NCI-H146 treated with DMSO at 0.1 percent for 48 hours (cell line): ENCODE data around the gene POU3F1.

Experiments
- DNase-seq: peaks from one replicate; lab custom pipeline; 2025; ENCODE audit not compliant: unreplicated experiment; lab: John Stamatoyannopoulos, UW

The POU3F1 gene

DNA sequence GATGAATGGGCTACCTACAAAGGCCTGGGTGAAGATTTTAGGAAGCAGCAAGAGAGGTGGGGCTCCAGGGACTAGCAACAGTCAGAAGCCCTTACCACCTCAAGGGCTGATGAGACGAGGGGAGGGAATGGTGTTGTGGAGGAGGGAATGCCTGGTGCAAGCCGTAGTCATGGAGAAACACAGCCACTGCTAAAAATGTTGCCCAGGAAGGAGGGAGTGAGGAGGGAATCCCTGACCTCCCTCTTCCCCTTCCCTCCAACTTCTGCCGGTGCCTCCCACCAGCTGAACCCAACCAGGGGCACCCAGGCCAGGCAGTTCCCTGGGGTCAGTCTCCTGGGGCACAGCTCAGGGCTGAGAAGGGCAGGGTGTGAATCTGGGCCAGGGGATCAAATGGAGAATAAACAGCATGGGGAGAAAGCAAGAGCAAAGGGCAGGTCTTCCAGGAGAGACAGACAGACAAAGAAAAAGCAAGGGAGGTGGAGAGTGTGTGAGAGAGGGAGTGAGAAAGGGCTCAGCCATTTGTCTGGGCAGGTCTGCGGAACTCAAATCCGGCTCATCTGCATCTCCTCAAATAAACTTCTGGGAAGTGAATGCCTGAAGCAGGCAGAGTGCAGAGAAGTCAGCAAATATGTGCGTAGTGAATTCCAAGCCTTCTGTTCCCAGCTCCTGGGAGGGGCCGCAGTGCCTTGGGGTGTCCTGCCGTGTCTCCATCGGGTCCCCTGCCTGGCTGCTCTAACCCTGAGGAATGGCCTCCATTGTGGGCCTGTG, 27.1 kb upstream of the POU3F1 start:
- DNase-seq, result no peak

DNA sequence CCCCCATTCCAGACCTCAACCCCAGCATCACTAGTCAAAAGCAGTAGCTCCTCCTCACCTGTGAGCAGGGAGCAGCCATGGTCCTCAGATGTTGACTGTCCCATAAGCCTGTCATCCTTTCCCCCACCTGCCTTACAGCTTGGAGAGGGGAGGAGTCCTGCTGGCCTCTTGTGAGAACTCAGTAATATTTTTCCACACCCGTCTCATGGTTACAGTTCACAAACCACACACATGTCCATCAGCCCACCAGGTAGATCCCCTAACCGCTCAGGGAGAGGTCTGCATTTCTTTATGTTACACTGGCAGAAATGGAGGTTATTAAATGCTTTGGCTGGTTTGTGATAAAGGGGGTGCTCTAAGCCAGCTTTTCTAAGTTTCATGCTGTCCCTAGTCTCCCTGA, 26.3 kb upstream of the POU3F1 start:
- no peak for DNase-seq

DNA sequence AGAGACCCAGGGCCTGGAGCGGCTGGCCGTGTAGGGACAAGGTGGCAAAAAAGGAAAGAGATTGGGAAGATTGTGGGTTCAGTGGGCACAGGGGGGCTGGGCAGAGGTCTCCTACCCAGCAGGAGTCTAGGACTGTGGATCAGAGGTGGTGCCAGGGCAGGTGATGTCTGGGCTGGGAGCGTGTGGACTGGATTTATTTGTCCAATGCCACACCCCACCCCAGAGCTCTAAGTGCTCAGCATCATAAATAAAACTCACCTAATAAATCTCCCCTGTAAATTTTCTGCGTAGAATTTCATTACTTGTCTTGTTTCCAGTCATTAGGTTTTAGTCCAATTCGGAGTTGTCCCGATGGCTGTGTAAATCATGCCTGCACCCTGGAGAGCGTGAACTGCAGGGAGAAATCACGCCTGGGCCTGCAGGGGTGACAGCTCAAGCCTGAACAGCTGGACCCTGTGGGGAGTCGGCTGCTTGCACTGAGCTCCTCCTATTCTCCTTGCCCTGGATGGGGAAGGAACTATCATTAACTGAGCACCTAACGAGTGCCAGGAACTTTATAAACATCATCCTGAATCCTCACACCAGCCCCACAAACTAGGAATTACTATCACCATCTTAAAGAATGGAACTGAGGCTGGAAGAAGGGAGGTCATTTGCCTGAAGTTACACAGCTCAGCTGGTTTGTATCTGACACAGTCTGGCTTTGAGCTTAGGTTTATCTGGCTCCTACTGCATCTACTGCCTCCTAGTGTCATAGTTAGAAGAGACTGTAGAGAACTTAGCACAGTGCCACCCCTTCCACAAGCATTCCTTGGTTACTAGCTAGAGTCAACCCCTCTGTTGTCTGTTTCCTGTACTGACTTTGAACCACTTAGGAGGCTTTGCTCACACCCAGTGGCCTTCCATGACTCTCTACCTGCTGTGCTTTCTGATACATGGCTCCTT, 25.0 kb upstream of the POU3F1 start:
- no peak for DNase-seq

DNA sequence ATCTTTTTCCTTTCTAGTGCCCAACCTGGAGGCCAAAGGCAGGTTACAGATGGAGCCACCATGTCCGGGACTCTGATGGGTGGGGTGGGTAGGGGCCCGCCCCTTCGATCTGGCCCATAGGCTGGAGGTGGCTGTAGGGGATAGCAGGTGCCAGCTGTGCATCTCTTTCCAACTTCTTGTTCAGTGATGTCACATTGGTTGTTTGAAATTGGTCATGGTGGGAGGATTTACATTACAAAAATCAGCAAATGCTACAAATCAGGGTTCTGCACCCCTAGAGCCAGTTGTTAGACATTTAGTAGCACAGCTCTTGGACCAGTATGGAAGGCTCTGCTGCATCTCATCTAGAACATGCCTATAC, 22.4 kb upstream of the POU3F1 start:
- no peak for DNase-seq

DNA sequence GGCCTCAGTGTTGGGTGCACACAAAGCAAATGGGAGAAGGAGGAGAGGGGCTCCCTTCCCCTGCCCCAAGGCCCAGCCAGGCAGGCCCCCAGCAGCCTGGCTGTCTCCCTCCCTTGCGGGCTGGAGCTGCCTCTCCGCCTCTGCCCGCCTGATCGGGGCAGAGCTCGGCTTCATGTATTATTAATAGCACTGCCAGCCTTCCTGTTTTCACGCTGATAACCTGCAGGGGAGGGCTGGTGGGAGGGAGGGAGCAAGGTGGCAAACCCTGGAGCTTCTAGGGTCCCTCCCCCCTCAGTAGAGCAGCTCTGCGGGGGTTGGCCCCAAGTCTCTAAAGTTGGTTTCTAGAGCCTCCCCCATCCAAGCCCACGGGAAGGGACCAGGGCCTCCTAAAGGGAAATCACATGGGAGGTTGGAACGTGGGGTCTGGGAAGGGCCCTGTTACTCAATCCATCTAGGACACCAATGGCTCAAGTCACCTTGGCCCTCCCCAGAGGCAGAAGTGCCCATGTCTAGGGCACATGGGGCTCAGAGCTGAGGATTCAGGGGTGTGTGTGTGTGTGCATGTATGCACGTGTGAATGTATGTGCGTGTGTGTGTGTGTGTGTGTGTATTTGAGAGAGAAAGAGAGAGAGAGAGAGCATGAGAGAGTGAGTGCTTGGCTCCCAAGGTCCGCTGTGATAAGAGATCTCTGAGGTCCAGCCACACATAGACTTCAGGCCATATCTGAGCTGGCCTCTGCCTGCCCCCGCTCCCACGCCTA, 21.8 kb upstream of the POU3F1 start:
- DNase-seq, result no peak

DNA sequence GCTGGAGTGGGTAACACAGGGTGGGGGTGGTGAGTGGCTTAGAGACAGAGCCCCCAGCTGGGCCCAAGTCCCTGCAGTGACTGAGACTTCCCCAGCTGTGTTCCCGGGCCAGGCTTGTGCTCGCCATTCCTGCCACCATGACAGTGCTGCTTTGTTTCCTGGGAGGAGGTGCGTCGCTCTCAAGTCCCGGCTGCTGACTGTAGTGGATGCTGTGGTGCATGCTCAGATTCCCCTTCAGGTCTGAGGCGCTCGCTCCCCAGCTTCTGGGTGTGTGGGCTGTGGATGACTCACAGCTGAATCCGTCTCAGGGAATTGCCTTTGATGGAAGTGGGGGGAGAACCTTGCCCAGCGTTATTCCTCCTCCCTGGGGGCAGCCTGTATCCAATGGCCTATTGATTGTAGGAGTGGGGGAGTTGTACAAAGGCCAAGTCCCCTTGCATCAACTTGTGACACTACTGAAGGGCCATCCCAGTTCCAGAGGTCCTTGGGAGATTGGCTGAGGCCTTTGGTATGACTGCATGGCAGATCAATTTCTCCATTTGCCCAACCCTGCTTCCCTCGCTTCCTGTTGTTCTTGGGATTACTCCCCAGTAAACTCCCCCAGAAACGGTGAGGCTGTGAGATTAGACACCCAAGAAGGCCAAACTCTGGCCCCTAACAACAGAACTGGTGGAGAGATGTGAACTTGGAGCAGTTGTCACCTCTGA, 17.8 kb upstream of the POU3F1 start:
- DNase-seq, result no peak

DNA sequence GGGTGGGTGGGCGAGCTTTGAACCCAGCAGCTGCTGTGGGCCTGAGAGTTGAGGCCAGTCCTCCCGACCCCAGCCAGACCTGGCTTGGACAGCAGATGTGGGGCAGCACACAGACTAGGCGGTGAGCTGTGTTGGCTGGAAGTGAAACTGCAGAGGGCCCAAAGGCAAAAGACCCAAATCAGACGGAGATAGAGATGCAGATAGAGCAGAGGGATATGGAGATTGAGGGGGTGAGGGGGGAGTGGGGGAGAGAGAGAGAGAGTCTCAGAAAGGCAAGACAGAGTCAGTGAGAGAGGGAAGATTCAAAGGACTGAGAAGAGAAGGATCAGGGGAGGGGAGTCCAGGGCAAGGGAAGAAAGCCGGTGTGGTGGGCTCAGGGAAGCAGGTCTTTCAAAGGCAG, 17.0 kb upstream of the POU3F1 start:
- DNase-seq, result no peak

DNA sequence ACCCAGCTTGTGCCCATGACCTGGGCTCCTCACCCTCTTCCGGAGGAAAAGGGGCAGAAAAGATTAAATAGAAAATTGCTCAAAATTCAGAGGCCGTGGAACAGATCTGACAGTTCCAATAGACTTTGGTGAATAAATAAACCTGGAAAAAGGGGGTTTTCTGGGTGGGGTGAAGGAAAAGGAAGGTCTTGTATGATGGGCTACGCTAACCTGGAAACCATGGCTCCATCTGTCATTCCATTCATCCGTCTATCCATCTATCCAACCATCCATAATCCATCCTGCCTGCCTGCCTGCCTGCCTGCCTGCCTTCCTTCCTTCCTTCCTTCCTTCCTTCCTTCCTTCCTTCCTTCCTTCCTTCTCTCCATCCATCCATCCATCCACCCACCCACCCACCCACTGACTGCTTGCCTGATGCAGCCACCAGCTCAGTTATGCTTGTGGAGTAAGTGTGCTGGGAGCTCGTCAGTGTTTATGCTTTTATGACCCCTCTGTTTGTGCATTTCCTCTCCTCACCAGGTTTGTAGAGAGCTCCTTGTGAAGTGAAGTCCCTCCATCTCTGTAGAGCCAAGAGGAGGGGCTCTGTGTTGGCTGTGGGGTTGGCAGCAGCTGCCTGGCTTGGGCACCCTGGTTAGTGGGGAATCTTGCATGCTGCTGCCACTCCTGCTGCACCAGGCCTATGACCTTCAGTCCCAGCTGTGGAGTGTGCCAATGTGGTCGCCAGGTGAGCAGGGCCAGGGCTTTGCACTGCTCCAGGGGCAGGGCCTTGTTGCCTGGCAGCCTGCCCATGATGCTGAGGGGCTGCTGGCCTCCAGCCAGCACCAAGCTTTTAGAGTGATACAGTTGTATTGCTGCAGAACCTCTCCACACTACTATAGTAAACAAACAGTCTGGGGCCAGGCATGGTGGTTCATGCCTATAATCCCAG, 16.0 kb upstream of the POU3F1 start:
- DNase-seq, result peak; percentile 9

DNA sequence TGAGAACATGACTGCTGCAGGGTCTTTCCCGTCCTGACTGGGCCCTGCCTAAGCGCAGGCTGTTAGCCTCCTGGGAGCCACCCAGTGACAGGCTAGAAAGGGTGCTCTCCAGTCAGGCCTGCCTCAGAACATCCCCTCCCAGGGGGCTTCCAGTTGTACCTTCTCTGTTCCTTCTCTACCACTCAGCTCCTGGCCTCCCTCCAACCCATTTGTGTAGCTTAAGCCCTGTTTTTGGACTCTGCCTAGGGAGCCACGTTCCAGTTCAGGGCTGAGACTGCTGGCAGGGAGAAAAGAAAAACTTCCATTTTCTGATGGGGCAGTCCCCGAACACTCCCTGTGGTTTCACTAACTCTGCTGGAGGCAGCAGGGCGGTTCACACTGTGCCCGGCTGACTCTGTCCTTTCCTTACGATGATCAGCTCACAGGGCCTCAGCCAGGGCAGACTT, 15.3 kb upstream of the POU3F1 start:
- DNase-seq, result no peak

DNA sequence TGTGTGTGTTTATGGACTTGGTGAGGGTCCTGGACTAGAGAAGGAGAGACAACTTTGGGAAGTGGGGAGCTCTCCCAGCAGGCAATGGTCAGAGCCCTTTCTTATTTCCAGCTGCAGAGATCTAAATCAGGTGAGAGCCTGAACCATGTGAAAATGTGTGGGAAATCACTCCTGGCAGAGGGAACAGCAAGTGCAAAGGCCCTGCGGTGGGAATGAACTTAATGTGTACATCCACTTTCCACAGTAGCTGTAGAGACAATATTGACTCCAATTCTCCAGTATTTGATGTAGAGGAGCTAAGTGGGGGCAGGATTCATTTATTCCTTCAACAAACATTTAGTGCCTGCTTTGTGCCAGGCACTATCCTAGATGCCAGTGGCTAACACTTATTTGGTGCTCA, 14.7 kb upstream of the POU3F1 start:
- DNase-seq, result no peak

DNA sequence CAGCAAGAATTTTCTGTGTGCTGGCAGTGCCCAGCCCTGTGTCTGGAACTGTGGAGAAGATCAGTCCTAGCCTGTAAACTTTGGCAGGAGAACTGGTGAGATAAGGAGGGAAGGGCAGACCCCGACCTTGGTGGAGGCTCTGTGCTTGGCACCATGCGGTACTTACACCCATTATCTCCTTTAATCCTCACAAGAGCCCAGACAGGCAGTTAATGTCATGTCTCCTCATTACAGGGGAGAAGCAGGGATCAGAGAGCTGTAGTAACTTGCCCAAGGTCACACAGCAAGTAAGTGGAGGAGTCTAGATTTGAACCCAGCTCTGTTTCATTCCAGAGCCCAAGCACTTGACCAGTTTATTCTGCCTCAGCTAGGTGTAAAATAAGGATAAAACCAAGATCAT, 13.9 kb upstream of the POU3F1 start:
- DNase-seq, result no peak

DNA sequence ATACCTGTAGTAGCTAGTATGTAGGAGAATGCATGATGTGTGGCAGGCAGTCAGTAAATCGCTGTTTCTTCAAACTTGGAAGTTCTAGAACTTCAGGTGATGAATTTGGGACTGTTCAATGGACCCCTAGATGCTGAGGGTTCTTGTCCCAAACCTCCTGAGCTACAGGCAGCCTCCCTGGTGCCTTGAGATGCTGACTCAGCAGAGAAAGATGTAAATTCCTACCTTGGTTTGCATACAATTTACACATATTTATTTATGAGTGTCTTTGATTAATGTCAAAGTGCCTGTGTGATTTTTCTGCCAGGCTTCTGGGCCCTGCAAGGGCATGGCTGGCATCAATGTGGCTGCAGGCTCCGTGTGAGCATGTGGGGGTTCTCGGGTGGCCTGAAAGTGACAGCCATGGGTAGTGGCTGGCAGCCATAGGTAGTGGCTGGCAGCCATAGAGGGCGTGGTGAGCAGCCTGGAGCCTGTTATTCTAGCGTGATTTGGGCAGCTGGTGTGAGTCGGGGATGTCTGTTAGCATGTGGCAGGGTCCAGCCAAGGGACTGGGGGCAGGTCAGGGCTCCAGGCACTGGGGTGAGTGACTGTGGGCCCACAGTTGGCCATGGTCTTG, 13.2 kb upstream of the POU3F1 start:
- DNase-seq, result no peak

DNA sequence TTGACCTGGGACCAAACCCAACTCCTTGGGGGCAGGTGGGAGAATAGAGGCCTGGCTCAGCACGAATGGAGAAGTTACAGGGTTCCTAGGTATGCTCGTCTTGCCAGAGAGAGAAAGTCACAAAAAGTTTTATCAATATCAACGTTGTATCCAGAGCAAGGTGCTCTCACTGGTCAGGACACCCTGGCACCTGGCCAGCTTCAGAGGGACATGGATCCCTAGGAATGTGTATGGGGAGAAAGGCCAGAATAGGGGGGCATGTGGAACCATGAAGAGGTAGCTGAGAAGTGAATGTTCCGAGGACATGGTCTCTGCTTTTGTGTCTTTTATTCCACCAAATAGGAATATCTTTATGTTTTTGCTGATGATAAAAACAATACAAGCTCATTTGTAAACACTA, 9.4 kb upstream of the POU3F1 start:
- DNase-seq, result no peak

DNA sequence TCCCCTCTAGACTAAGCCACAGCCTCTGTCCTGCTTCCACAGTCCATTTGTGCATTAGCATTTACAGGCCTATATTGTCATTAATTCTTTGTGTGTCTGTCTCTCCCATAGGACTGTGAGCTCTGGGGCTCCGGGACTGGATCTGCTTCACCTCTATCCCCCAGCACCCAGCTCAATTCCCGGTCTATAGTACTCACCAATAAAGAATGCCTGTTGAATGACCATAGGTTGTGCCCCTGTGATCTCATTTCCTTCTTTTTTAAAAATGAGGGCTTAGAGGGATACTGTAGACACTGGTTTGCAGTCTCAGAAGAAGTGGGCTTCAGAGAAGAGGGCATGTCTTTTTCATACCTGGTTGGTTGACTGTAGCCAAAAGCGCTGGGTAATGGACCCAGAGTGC, 8.8 kb upstream of the POU3F1 start:
- DNase-seq, result no peak

DNA sequence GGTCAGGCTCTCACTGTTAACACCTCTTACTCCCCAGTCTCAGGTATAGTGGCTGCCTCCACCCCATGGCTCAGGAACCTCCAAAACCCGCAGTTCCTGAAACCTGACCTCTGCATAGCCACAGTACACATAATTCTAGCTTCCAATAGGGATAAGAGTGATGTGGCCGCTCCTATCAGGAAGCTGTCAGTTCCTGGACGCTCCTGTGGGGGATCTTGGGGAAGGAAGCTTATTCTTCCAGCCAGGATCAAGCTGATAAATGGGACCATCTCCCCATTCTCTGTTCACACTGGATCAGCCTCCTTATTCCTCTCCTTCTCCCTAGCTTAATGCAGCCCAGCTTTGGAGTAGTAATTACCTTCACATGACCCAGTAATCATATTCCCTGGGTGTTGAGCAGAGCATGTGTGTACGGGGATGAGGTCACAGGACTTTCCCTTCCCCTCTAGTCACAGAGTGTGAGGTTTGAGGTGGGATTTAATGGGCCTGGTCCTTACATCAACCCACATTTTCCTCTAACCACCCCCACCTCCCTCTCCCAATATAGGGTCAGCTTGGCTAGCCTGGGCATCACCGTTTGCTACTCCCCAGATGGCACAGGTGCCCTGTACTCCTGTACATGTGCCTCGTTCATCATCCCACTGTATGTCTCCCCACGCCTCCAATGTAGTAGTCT, 7.0 kb upstream of the POU3F1 start:
- DNase-seq, result no peak

DNA sequence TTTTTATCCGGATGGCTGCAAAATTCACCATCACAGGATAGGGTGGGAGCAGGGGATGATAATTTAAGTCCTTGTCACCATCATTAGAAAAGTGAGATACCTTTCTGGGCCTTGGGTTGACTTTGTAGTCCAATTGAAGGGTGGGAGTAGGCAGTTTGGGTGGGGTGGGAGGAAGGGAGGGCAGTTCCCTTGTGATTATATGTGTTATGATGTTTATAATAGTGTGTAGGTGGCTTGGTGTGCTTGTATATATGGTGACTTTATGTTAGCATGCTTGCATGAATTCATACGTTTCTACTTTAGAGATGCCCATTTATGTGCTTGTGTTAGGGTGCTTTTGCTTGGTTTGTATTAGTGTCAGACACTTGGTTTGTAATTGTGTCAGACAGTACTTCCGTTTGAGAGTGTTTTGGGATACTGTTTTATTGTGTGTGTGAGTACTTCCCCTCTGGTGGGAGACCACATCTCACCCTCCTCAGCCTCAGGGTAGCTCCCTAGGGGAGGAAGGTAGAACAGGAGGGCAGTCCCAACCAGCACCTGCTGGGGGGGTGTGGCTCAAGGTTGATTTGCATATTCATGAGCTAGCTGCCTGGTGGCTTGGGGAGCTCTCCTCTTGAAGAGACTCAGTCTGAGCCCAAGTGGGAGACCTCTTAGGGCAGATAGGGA, 6.3 kb upstream of the POU3F1 start:
- DNase-seq, result no peak

DNA sequence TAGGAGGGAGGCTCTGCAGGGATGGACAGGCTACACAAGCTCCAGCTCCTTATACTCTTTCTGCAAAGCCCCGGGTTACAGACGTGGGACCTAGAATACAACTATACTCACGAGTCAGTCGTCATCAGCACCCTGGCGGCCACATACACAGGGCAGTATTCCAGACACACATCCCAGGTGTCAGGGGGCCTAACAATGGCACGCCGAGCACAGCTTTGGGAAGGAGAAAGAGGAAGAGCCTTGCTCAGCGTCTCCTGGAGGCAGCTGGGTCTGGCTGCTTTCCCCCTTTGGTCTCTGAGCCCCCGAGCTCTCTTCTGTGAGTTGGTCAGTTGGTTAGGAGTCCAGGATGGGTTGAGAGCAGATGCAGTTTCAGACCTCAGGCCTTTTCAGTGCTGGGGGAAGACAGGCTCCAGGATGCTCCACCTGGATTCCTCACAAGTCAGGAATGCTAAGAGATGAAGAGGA, 4.5 kb upstream of the POU3F1 start:
- no peak for DNase-seq

DNA sequence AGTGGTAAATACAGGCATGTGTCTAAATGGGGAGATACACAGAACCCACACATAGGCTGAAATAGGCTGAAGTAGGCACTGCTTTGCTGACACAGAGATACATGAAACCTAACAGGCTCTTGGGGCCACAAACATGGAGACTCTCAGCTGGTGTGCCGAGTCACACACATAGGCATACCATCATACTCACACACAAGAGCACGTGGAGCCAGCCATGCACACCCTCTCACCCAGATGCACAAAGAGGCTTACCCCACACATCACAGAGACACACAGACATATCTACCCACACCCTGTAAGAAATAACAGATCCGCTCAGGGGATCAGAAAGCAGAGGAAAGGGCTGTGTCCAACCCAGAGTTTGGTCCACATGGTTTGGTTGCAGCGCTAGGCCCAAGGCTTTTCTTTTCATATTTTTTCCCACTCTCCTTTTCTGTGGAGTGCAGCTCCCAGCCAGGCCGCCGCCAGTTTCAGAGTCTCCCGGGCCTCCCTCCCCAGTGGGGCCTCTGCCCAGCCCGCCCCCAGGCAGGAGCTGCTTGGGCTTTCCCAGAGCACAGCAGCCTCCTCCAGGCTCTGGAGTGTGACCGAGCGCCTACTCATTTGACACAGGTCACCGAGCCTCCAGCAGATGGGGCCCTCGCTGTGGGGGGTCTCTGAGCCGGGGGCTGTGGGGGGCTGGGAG, 3.9 kb upstream of the POU3F1 start:
- DNase-seq, result no peak
